HG03442 (cell line): Measurements from ENCODE around the gene SDC3.

Source experiments
- ATAC-seq: cut with Tn5 transposase; IDR thresholded peaks from one replicate; pipeline ENCODE4 v1.9.1; 2021; ENCODE audit warnings: mild to moderate bottlenecking, moderate library complexity; ENCODE audit not compliant: unreplicated experiment

Gene SDC3

DNA sequence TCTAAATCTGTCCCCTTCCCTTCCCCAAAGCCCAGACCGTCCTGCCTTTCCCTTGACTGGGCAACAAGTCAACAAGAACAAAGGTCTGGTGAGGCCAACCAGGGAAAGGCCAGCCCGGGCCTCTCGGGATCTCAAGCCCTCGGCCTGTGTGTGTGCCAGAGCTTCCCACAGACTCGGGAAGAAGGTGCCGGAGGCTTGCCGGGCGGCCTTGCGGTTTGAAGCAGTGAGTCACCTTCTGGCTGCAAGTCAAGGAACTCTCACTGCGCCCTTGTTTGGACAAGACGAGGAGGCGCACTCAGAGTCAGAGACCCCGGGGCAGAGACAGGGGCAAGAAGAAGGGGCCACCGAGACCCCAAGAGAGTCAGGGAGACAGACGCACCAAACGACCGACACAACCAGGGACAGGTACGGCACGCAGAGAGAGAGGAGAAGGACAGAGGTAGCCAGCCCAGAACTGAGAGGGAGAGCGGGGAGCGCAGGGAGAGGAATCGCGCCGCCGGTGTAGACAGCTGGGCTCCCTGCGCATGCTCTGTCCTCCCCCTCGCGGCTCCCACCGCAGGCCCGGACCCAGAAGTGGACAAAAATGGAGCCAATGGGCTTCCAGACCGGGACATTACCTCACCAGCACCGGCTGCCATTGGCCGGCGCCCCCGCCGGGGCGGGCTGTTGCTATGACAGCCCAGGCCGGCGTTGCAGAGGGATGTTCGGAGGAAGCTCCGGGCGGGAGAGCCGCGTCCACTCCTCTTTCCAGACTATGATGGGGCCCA, 84.4 kb downstream of the SDC3 start:
- ATAC-seq: peak; percentile 77

DNA sequence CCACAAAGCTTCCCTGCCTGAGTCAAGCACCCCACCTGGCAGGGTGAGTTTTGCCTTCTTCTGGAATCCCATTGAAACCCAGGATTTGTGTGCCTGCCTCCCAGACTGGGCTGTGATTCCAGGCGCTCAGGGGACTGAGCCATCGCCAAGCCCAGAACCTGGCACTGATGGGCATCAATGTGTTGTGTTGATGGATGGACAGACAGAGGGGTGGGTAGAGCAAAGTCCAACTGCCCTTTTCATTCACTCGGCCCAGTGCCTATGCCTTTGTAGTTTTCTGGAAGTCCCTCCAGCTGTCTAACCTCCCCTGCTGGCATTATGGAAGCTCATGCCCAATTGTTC, 85.0 kb downstream of the SDC3 start:
- no peak for ATAC-seq

GRCh38 chr1:30822966-30823581, 85.5 kb downstream of the SDC3 start:
- ATAC-seq: no peak

DNA sequence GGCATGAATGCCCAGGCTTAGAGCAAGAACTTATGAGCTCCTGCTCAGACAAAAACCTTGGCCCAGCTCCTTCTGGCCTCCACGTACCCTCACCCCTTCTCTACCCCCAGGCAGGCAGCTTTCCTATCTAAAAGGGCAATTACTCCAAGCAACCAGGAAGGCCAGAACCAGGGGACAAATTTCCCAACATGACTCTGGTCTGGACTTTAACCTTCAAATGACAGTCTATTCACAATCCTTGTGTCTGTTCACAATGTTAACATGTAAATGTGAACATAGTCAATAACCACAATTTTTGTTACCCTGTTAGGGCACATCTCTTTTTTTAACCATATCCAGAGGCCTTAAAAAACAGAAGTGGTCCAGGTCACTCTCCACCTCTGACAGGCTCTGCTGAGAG, 86.6 kb downstream of the SDC3 start:
- no peak for ATAC-seq

- no peak for ATAC-seq
Measured at GRCh38 chr1:30820299-30820698, 88.3 kb downstream of the SDC3 start.
